Sigmoid colon (tissue), 7 donors: ENCODE data around the gene PTPRH. TPM values are rescaled to one million over a fixed set of nuclear protein-coding genes. Genes with fewer than 3 reads are reported as not detected.

ENCODE experiments used
- DNase-seq: peaks from one replicate; pipeline ENCODE4 v3.0.0-alpha.2; 2019
- H3K27ac ChIP-seq, 4 donors: fragments of 200-600 bp; sonication (generic); one replicate each; pipeline ENCODE4 v1.5.1; 2016 to 2019; ENCODE audit warnings: mild to moderate bottlenecking in 1 of 4
- H3K27me3 ChIP-seq, 3 donors: fragments of 200-600 bp; sonication (generic); one replicate each; pipeline ENCODE4 v1.5.1; 2019; ENCODE audit warnings: mild to moderate bottlenecking in 1 of 3
- H3K36me3 ChIP-seq, 4 donors: fragments of 200-600 bp; sonication (generic); one replicate each; pipeline ENCODE4 v1.5.1; 2016 to 2019
- H3K4me1 ChIP-seq, 4 donors: fragments of 200-600 bp; sonication (generic); one replicate each; pipeline ENCODE4 v1.5.1; 2017 to 2019
- H3K4me3 ChIP-seq, 4 donors: fragments of 200-600 bp; sonication (generic); one replicate each; pipeline ENCODE4 v1.5.1; 2017 to 2019; ENCODE audit warnings: mild to moderate bottlenecking in 2 of 4, moderate library complexity in 1 of 4
- H3K9me3 ChIP-seq, 4 donors: fragments of 200-600 bp in 3 of 4; sonication (generic) in 3 of 4; one replicate each; pipeline versions ENCODE4 v1.5.1 to v1.6.1; 2013 to 2019
- POLR2A ChIP-seq, 2 donors: fragments of 450-650 bp; IDR thresholded peaks; one replicate each; pipeline ENCODE4 v1.6.1; 2016; ENCODE audit warnings: antibody characterized with exemption in 2 of 2, mild to moderate bottlenecking in 2 of 2, moderate library complexity in 2 of 2
- POLR2AphosphoS5 ChIP-seq, 4 donors: sonication (generic); formaldehyde crosslinking; IDR thresholded peaks; one replicate each; pipeline ENCODE4 v1.6.1; 2017; ENCODE audit warnings: antibody characterized with exemption in 4 of 4
- WGBS, 2 donors: extraction: QIAGEN DNeasy Blood & Tissue Kit; methylation state at CpG; one replicate each; pipeline ENCODE4 v1.1.7; 2013; 5-methylcytosine and 5-hydroxymethylcytosine counted together
- intact Hi-C: fragments of 100-400 bp; cut with DNase I; formaldehyde crosslinking; loops from one replicate; pipeline ENCODE4 v1.15.1; 2023
- polyA plus RNA-seq, 3 donors: library from polyadenylated mRNA; stranded (reverse); fragments of 200-250 nt; gene quantifications; one replicate each; pipeline ENCODE4 v1.2.3, GENCODE V29; 2013
- small RNA-seq, 3 donors: library from RNA; depleted of rRNA; stranded (forward); fragments of <200 nt; gene quantifications; one replicate each; pipeline ENCODE3, GENCODE V24; 2016
- total RNA-seq, 4 donors: library from RNA; depleted of rRNA; stranded (reverse); fragments of >200 nt; gene quantifications; one replicate each; pipeline ENCODE4 v1.1.0, GENCODE V29; 2016
- donor health status: healthy with polysubstance abuse.
- donor health status: Bipolar disorder and iron deficiency.
- donor health status: healthy.

Gene PTPRH
- total and polyA plus RNA-seq, 7 donors, result 0.95 to 61.3 (median 4.3) TPM

GRCh38 chr19:55131421-55131820 is 77.9 kb downstream of the PTPRH start:
- no peak overlapping the region for H3K27ac ChIP-seq
- no peaks in the 10 kb centered on the region for H3K9me3 ChIP-seq
- peaks cover 7 to 71% (median 19%) of the 10 kb centered on the region in 3 donors for H3K27me3 ChIP-seq
- no peaks in the 10 kb centered on the region for H3K4me1 ChIP-seq
- no peak for TF ChIP-seq POLR2A (IDR thresholded peaks at IDR 0.05)
- TF ChIP-seq POLR2AphosphoS5 (IDR thresholded peaks at IDR 0.05), result no peak
- WGBS, 2 donors, result 87 to 89% methylated on average over 16 of the region's 16 CpGs
- intact Hi-C loops, result no loop called here
- H3K4me3 ChIP-seq, result no peak overlapping the region
- no peak for DNase-seq
- no peaks in the 10 kb centered on the region for H3K36me3 ChIP-seq

Small RNAs within 50 kb of the gene (small RNA-seq; reads per million reads assigned to genes)
- gene MIR6802 (0 to 0.44 (median 0.24) reads per million in 3 donors), gene MIR6803 (0 to 0.06 (median 0) reads per million in 3 donors), gene MIR6804 (0 to 0.36 (median 0) reads per million in 3 donors), gene RF01210 (0 reads per million in 3 donors)

Other genes with a start within 250 kb of the PTPRH start
- 1 to 10 TPM in 1 of 4 donors, under 1 TPM in 2, not detected in 1; 0.36 to 1.8 (median 0.55) TPM for gene NLRP2, start 243.1 kb downstream of the PTPRH start, total RNA-seq
- 1 to 10 TPM; 3.9 to 9.7 (median 5.4) TPM for gene NLRP2, start 243.1 kb downstream of the PTPRH start, polyA plus RNA-seq
- gene GP6, start 171.2 kb downstream of the PTPRH start, total RNA-seq, result 1 to 10 TPM in 1 of 4 donors, under 1 TPM in 2, not detected in 1; 0.16 to 1.2 (median 0.83) TPM
- gene GP6, start 171.2 kb downstream of the PTPRH start, polyA plus RNA-seq, result under 1 TPM in 1 of 3 donors, not detected in 2; 0.28 TPM
- gene RDH13, start 146.4 kb downstream of the PTPRH start, total RNA-seq, result 10 to 100 TPM in 2 of 4 donors, 1 to 10 TPM in 2; 6.9 to 12.1 (median 9.9) TPM
- 10 to 100 TPM in 2 of 3 donors, 1 to 10 TPM in 1; 9.6 to 41.0 (median 24.3) TPM for gene RDH13, start 146.4 kb downstream of the PTPRH start, polyA plus RNA-seq
- under 1 TPM in 1 of 4 donors, not detected in 3; 0.28 TPM for gene EPS8L1, start 133.6 kb downstream of the PTPRH start, total RNA-seq
- 10 to 100 TPM; 36.3 to 77.8 (median 37.8) TPM for gene EPS8L1, start 133.6 kb downstream of the PTPRH start, polyA plus RNA-seq
- gene PPP1R12C, start 91.9 kb downstream of the PTPRH start, total RNA-seq, result 100 to 1,000 TPM; 125 to 222 (median 168) TPM
- 100 to 1,000 TPM in 1 of 3 donors, 10 to 100 TPM in 2; 53.6 to 139 (median 58.9) TPM for gene PPP1R12C, start 91.9 kb downstream of the PTPRH start, polyA plus RNA-seq
- gene TNNT1, start 60.3 kb downstream of the PTPRH start, total RNA-seq, result 1 to 10 TPM in 1 of 4 donors, not detected in 3; 2.2 TPM
- gene TNNT1, start 60.3 kb downstream of the PTPRH start, polyA plus RNA-seq, result 10 to 100 TPM in 1 of 3 donors, 1 to 10 TPM in 2; 1.4 to 17.4 (median 2.3) TPM
- not detected for gene TNNI3, start 51.8 kb downstream of the PTPRH start, total RNA-seq
- gene TNNI3, start 51.8 kb downstream of the PTPRH start, polyA plus RNA-seq, result 10 to 100 TPM in 1 of 3 donors, 1 to 10 TPM in 2; 3.6 to 45.5 (median 3.6) TPM
- gene DNAAF3, start 42.9 kb downstream of the PTPRH start, total RNA-seq, result not detected
- 1 to 10 TPM in 1 of 3 donors, not detected in 2; 1.1 TPM for gene DNAAF3, start 42.9 kb downstream of the PTPRH start, polyA plus RNA-seq
- gene SYT5, start 29.2 kb downstream of the PTPRH start, total RNA-seq, result 1 to 10 TPM in 3 of 4 donors, under 1 TPM in 1; 0.99 to 7.8 (median 2.4) TPM
- 1 to 10 TPM in 2 of 3 donors, under 1 TPM in 1; 0.69 to 9.6 (median 1.6) TPM for gene SYT5, start 29.2 kb downstream of the PTPRH start, polyA plus RNA-seq
- gene TMEM86B, start 19.3 kb upstream of the PTPRH start, total RNA-seq, result 1 to 10 TPM; 1.1 to 3.6 (median 1.8) TPM
- gene TMEM86B, start 19.3 kb upstream of the PTPRH start, polyA plus RNA-seq, result 1 to 10 TPM in 2 of 3 donors, under 1 TPM in 1; 0.69 to 7.9 (median 1.8) TPM
- gene PPP6R1, start 49.5 kb upstream of the PTPRH start, total RNA-seq, result 10 to 100 TPM; 17.1 to 46.8 (median 24.9) TPM
- gene PPP6R1, start 49.5 kb upstream of the PTPRH start, polyA plus RNA-seq, result 10 to 100 TPM; 19.8 to 78.1 (median 22.9) TPM
- 10 to 100 TPM; 19.7 to 30.5 (median 23.8) TPM for gene HSPBP1, start 70.6 kb upstream of the PTPRH start, total RNA-seq
- 10 to 100 TPM; 31.8 to 62.7 (median 32.4) TPM for gene HSPBP1, start 70.6 kb upstream of the PTPRH start, polyA plus RNA-seq
- gene BRSK1, start 74.5 kb upstream of the PTPRH start, total RNA-seq, result 10 to 100 TPM in 2 of 4 donors, 1 to 10 TPM in 2; 3.9 to 20.6 (median 10.8) TPM
- 1 to 10 TPM in 2 of 3 donors, not detected in 1; 2.9 to 4.2 TPM for gene BRSK1, start 74.5 kb upstream of the PTPRH start, polyA plus RNA-seq
- gene TMEM150B, start 115.8 kb upstream of the PTPRH start, total RNA-seq, result 1 to 10 TPM in 3 of 4 donors, not detected in 1; 2.4 to 6.1 (median 4.1) TPM
- gene TMEM150B, start 115.8 kb upstream of the PTPRH start, polyA plus RNA-seq, result 10 to 100 TPM in 2 of 3 donors, 1 to 10 TPM in 1; 8.4 to 18.7 (median 11.8) TPM
- 10 to 100 TPM in 2 of 4 donors, 1 to 10 TPM in 2; 7.5 to 12.7 (median 9.6) TPM for gene KMT5C, start 130.4 kb upstream of the PTPRH start, total RNA-seq
- 10 to 100 TPM in 1 of 3 donors, 1 to 10 TPM in 2; 3.0 to 14.8 (median 3.5) TPM for gene KMT5C, start 130.4 kb upstream of the PTPRH start, polyA plus RNA-seq
- gene COX6B2, start 145.2 kb upstream of the PTPRH start, total RNA-seq, result under 1 TPM in 1 of 4 donors, not detected in 3; 0.16 TPM
- gene COX6B2, start 145.2 kb upstream of the PTPRH start, polyA plus RNA-seq, result 1 to 10 TPM in 2 of 3 donors, under 1 TPM in 1; 0.60 to 3.8 (median 1.4) TPM
- gene GARIN5B, start 153.8 kb upstream of the PTPRH start, total RNA-seq, result not detected
- not detected for gene GARIN5B, start 153.8 kb upstream of the PTPRH start, polyA plus RNA-seq
- gene IL11, start 161.0 kb upstream of the PTPRH start, total RNA-seq, result 1 to 10 TPM in 1 of 4 donors, under 1 TPM in 1, not detected in 2; 0.81 to 4.4 TPM
- gene IL11, start 161.0 kb upstream of the PTPRH start, polyA plus RNA-seq, result under 1 TPM in 1 of 3 donors, not detected in 2; 0.74 TPM
- not detected for gene TMEM190, start 167.3 kb upstream of the PTPRH start, total RNA-seq
- gene TMEM190, start 167.3 kb upstream of the PTPRH start, polyA plus RNA-seq, result under 1 TPM in 1 of 3 donors, not detected in 2; 0.26 TPM
- gene TMEM238, start 174.8 kb upstream of the PTPRH start, total RNA-seq, result 1 to 10 TPM in 1 of 4 donors, under 1 TPM in 2, not detected in 1; 0.54 to 1.7 (median 0.66) TPM
- gene TMEM238, start 174.8 kb upstream of the PTPRH start, polyA plus RNA-seq, result under 1 TPM in 2 of 3 donors, not detected in 1; 0.90 to 0.92 TPM
- 100 to 1,000 TPM; 253 to 607 (median 503) TPM for gene RPL28, start 176.4 kb upstream of the PTPRH start, total RNA-seq
- 1,000 to 10,000 TPM; 1,833 to 2,816 (median 2,129) TPM for gene RPL28, start 176.4 kb upstream of the PTPRH start, polyA plus RNA-seq
- 10 to 100 TPM; 11.8 to 23.9 (median 14.8) TPM for gene UBE2S, start 198.3 kb upstream of the PTPRH start, total RNA-seq
- gene UBE2S, start 198.3 kb upstream of the PTPRH start, polyA plus RNA-seq, result 10 to 100 TPM in 2 of 3 donors, 1 to 10 TPM in 1; 6.6 to 32.6 (median 16.2) TPM
- under 1 TPM in 3 of 4 donors, not detected in 1; 0.28 to 0.41 (median 0.36) TPM for gene SHISA7, start 233.8 kb upstream of the PTPRH start, total RNA-seq
- under 1 TPM in 1 of 3 donors, not detected in 2; 0.04 TPM for gene SHISA7, start 233.8 kb upstream of the PTPRH start, polyA plus RNA-seq